Stimulated activated CD4-positive, alpha-beta T cell treated with anti-CD3 and anti-CD28 coated beads, Interleukin-1b, Interleukin-23, amount 100 ng/mL, for 4 hours (primary cell): ENCODE measurements around the gene GNG12.

Experiments
- DNase-seq, 2 donors: peaks; one replicate each; pipeline ENCODE4 v3.0.0-alpha.2; 2020; ENCODE audit warnings: low read depth in 2 of 2

The GNG12 gene

GRCh38 chr1:67815303-67816094 lies 17.8 kb downstream of the GNG12 start:
- DNase-seq, result no peak

GRCh38 chr1:67814121-67814772 lies 19.0 kb downstream of the GNG12 start:
- DNase-seq, result no peak

- no peak for DNase-seq
Observed at GRCh38 chr1:67812226-67812625, 21.0 kb downstream of the GNG12 start.

- no peak for DNase-seq
Observed at GRCh38 chr1:67811781-67812180, 21.5 kb downstream of the GNG12 start.

GRCh38 chr1:67809887-67810286 lies 23.4 kb downstream of the GNG12 start:
- no peak for DNase-seq

GRCh38 chr1:67807282-67807681 lies 26.0 kb downstream of the GNG12 start:
- DNase-seq, result no peak

- DNase-seq, result no peak
Observed at GRCh38 chr1:67804710-67805109, 28.6 kb downstream of the GNG12 start.

GRCh38 chr1:67803380-67804279 lies 29.6 kb downstream of the GNG12 start:
- DNase-seq, result no peak

- DNase-seq, result no peak
Observed at GRCh38 chr1:67802565-67802964, 30.7 kb downstream of the GNG12 start.

- no peak for DNase-seq
Observed at GRCh38 chr1:67801903-67802302, 31.4 kb downstream of the GNG12 start.

GRCh38 chr1:67795179-67795912 lies 37.9 kb downstream of the GNG12 start:
- no peak for DNase-seq

- DNase-seq, result no peak
Observed at GRCh38 chr1:67793562-67793961, 39.7 kb downstream of the GNG12 start.

- DNase-seq, result no peak
Observed at GRCh38 chr1:67792741-67793458, 40.4 kb downstream of the GNG12 start.

- DNase-seq, result no peak
Observed at GRCh38 chr1:67792103-67792502, 41.2 kb downstream of the GNG12 start.

- no peak for DNase-seq
Observed at GRCh38 chr1:67791686-67792085, 41.6 kb downstream of the GNG12 start.

- no peak for DNase-seq
Observed at GRCh38 chr1:67791261-67791660, 42.0 kb downstream of the GNG12 start.

GRCh38 chr1:67790201-67790692 lies 43.0 kb downstream of the GNG12 start:
- DNase-seq, result no peak

GRCh38 chr1:67789551-67789950 lies 43.7 kb downstream of the GNG12 start:
- DNase-seq, result no peak

GRCh38 chr1:67788904-67789303 lies 44.4 kb downstream of the GNG12 start:
- DNase-seq, result no peak

- no peak for DNase-seq
Observed at GRCh38 chr1:67788238-67788790, 45.0 kb downstream of the GNG12 start.

GRCh38 chr1:67787746-67788145 lies 45.5 kb downstream of the GNG12 start:
- DNase-seq, result no peak
